Measurements from ENCODE around the gene NOC3L.

Gene NOC3L

GRCh38 chr10:94294168-94294567 lies 68.6 kb downstream of the NOC3L start:
- Histone ChIP-seq H3K36me3 (ENCODE audit: insufficient read depth, low read length) (no peaks in the 10 kb centered on the region), H3K4me1 (ENCODE audit: insufficient read depth, low read length) (peaks cover 17% of the 10 kb centered on the region), H3K9me3 (ENCODE audit: low read length) (no peaks in the 10 kb centered on the region), H3K4me3 (ENCODE audit: low read depth in 1 of 2, low read length in 2 of 2) (no peak overlapping the region), H3K27ac (ENCODE audit: low read depth, low read length) (no peak overlapping the region), H3K27me3 (ENCODE audit: control insufficient read depth in 1 of 2, insufficient read depth in 2 of 2, low read length in 2 of 2) (no peaks in the 10 kb centered on the region), H3K9ac (ENCODE audit: low read length) (no peak overlapping the region)

GRCh38 chr10:94293354-94293753 lies 69.4 kb downstream of the NOC3L start:
- H3K9me3 ChIP-seq (ENCODE audit: low read length), result no peaks in the 10 kb centered on the region
- no peak overlapping the region for H3K4me3 ChIP-seq (ENCODE audit: low read depth in 1 of 2, low read length in 2 of 2)
- H3K27ac ChIP-seq (ENCODE audit: low read depth, low read length), result no peak overlapping the region
- no peaks in the 10 kb centered on the region for H3K36me3 ChIP-seq (ENCODE audit: insufficient read depth, low read length)
- no peaks in the 10 kb centered on the region for H3K27me3 ChIP-seq (ENCODE audit: control insufficient read depth in 1 of 2, insufficient read depth in 2 of 2, low read length in 2 of 2)
- no peak overlapping the region for H3K9ac ChIP-seq (ENCODE audit: low read length)
- H3K4me1 ChIP-seq (ENCODE audit: insufficient read depth, low read length), result peaks cover 17% of the 10 kb centered on the region

- no peak overlapping the region for H3K27ac ChIP-seq (ENCODE audit: low read depth, low read length)
- no peaks in the 10 kb centered on the region for H3K9me3 ChIP-seq (ENCODE audit: low read length)
- H3K4me1 ChIP-seq (ENCODE audit: insufficient read depth, low read length), result peaks cover 17% of the 10 kb centered on the region
- no peaks in the 10 kb centered on the region for H3K36me3 ChIP-seq (ENCODE audit: insufficient read depth, low read length)
- no peaks in the 10 kb centered on the region for H3K27me3 ChIP-seq (ENCODE audit: control insufficient read depth in 1 of 2, insufficient read depth in 2 of 2, low read length in 2 of 2)
- no peak overlapping the region for H3K4me3 ChIP-seq (ENCODE audit: low read depth in 1 of 2, low read length in 2 of 2)
- H3K9ac ChIP-seq (ENCODE audit: low read length), result no peak overlapping the region
Observed at GRCh38 chr10:94292434-94293090, 70.2 kb downstream of the NOC3L start.

- H3K36me3 ChIP-seq (ENCODE audit: insufficient read depth, low read length), result no peaks in the 10 kb centered on the region
- no peak overlapping the region for H3K27ac ChIP-seq (ENCODE audit: low read depth, low read length)
- no peak overlapping the region for H3K9ac ChIP-seq (ENCODE audit: low read length)
- H3K4me1 ChIP-seq (ENCODE audit: insufficient read depth, low read length), result peaks cover 16% of the 10 kb centered on the region
- no peaks in the 10 kb centered on the region for H3K27me3 ChIP-seq (ENCODE audit: control insufficient read depth in 1 of 2, insufficient read depth in 2 of 2, low read length in 2 of 2)
- H3K9me3 ChIP-seq (ENCODE audit: low read length), result no peaks in the 10 kb centered on the region
- H3K4me3 ChIP-seq (ENCODE audit: low read depth in 1 of 2, low read length in 2 of 2), result no peak overlapping the region
Observed at GRCh38 chr10:94288361-94289101, 74.2 kb downstream of the NOC3L start.

- Histone ChIP-seq H3K4me1 (ENCODE audit: insufficient read depth, low read length) (peaks cover 4% of the 10 kb centered on the region), H3K36me3 (ENCODE audit: insufficient read depth, low read length) (no peaks in the 10 kb centered on the region), H3K4me3 (ENCODE audit: low read depth in 1 of 2, low read length in 2 of 2) (no peak overlapping the region), H3K9ac (ENCODE audit: low read length) (no peak overlapping the region), H3K27ac (ENCODE audit: low read depth, low read length) (no peak overlapping the region), H3K9me3 (ENCODE audit: low read length) (no peaks in the 10 kb centered on the region), H3K27me3 (ENCODE audit: control insufficient read depth in 1 of 2, insufficient read depth in 2 of 2, low read length in 2 of 2) (no peaks in the 10 kb centered on the region)
Observed at GRCh38 chr10:94287336-94287735, 75.4 kb downstream of the NOC3L start.

- Histone ChIP-seq H3K4me3 (ENCODE audit: low read depth in 1 of 2, low read length in 2 of 2) (no peak overlapping the region), H3K27ac (ENCODE audit: low read depth, low read length) (no peak overlapping the region), H3K4me1 (ENCODE audit: insufficient read depth, low read length) (no peaks in the 10 kb centered on the region), H3K36me3 (ENCODE audit: insufficient read depth, low read length) (no peaks in the 10 kb centered on the region), H3K27me3 (ENCODE audit: control insufficient read depth in 1 of 2, insufficient read depth in 2 of 2, low read length in 2 of 2) (no peaks in the 10 kb centered on the region), H3K9ac (ENCODE audit: low read length) (no peak overlapping the region), H3K9me3 (ENCODE audit: low read length) (no peaks in the 10 kb centered on the region)
Observed at GRCh38 chr10:94286901-94287300, 75.8 kb downstream of the NOC3L start.

- H3K4me1 ChIP-seq (ENCODE audit: insufficient read depth, low read length), result no peaks in the 10 kb centered on the region
- H3K9ac ChIP-seq (ENCODE audit: low read length), result no peak overlapping the region
- no peaks in the 10 kb centered on the region for H3K27me3 ChIP-seq (ENCODE audit: control insufficient read depth in 1 of 2, insufficient read depth in 2 of 2, low read length in 2 of 2)
- no peaks in the 10 kb centered on the region for H3K9me3 ChIP-seq (ENCODE audit: low read length)
- H3K36me3 ChIP-seq (ENCODE audit: insufficient read depth, low read length), result no peaks in the 10 kb centered on the region
- H3K4me3 ChIP-seq (ENCODE audit: low read depth in 1 of 2, low read length in 2 of 2), result no peak overlapping the region
- H3K27ac ChIP-seq (ENCODE audit: low read depth, low read length), result no peak overlapping the region
Observed at GRCh38 chr10:94285271-94285670, 77.5 kb downstream of the NOC3L start.
